Endothelial cell of umbilical vein (primary cell): ENCODE data around the gene PRSS35.

ENCODE experiments used
- CTCF ChIP-seq, 2 donors: IDR thresholded peaks; 1 replicate in 1 of 2; 2 replicates in 1 of 2; pipeline ENCODE4 v1.5.1; 2011; ENCODE audit warnings: low read length in 2 of 2, mild to moderate bottlenecking in 2 of 2, moderate library complexity in 2 of 2, control low read depth in 1 of 2, inconsistent platforms in 1 of 2, low read depth in 1 of 2; ENCODE audit not compliant: insufficient read depth in 1 of 2; ENCODE audit errors: extremely low read depth in 1 of 2
- FOS ChIP-seq: IDR thresholded peaks from 2 replicates; pipeline ENCODE4 v1.6.1; 2011; ENCODE audit warnings: mild to moderate bottlenecking, low read length, moderate library complexity, borderline replicate concordance; ENCODE audit not compliant: insufficient read depth
- MAX ChIP-seq: IDR thresholded peaks from 2 replicates; pipeline ENCODE4 v1.6.1; 2011; ENCODE audit not compliant: insufficient read depth, insufficient read length
- POLR2AphosphoS5 ChIP-seq: IDR thresholded peaks from 2 replicates; pipeline ENCODE4 v1.6.1; 2012; ENCODE audit warnings: low read depth, mild to moderate bottlenecking, control low read depth, low read length, moderate library complexity; ENCODE audit not compliant: insufficient read depth

- TF ChIP-seq CTCF (IDR thresholded peaks at IDR 0.05; ENCODE audit: extremely low read depth in 1 of 2, insufficient read depth in 1 of 2, low read depth in 1 of 2, low read length in 2 of 2) (no peak), MAX (no peak), FOS (no peak), POLR2AphosphoS5 (no peak)
Observed at GRCh38 chr6:83536647-83537589, 24.6 kb downstream of the PRSS35 start.
